ENCODE data around the gene CDC42EP4.
"Not testable (repeated sequence)": the region's sequence is repeated elsewhere in the genome, so short reads cannot be mapped to it uniquely, and the experiment has no call there.

The CDC42EP4 gene

GRCh38 chr17:73278465-73279453, 33.0 kb downstream of the CDC42EP4 start:
- DNase-seq (ENCODE audit: low spot score), result no peak

GRCh38 chr17:73278049-73278464, 33.7 kb downstream of the CDC42EP4 start:
- DNase-seq (ENCODE audit: low spot score), result no peak

GRCh38 chr17:73274490-73274889, 37.3 kb downstream of the CDC42EP4 start:
- DNase-seq (ENCODE audit: low spot score), result no peak

GRCh38 chr17:73272906-73273218, 38.9 kb downstream of the CDC42EP4 start:
- no peak for DNase-seq (ENCODE audit: low spot score)

- DNase-seq (ENCODE audit: low spot score), result no peak
These were observed 40.7 kb downstream of the CDC42EP4 start for GRCh38 chr17:73271072-73271471.

GRCh38 chr17:73269791-73270190, 42.0 kb downstream of the CDC42EP4 start:
- DNase-seq (ENCODE audit: low spot score), result no peak

- DNase-seq (ENCODE audit: low spot score), result no peak
These were observed 42.5 kb downstream of the CDC42EP4 start for GRCh38 chr17:73269329-73269615.

GRCh38 chr17:73268582-73269328, 43.0 kb downstream of the CDC42EP4 start:
- DNase-seq (ENCODE audit: low spot score), result no peak

GRCh38 chr17:73267648-73268537, 43.9 kb downstream of the CDC42EP4 start:
- DNase-seq (ENCODE audit: low spot score), result peak; percentile 79

- DNase-seq (ENCODE audit: low spot score), result no peak
These were observed 45.0 kb downstream of the CDC42EP4 start for GRCh38 chr17:73266796-73267195.

- DNase-seq (ENCODE audit: low spot score), result no peak
These were observed 45.9 kb downstream of the CDC42EP4 start for GRCh38 chr17:73265646-73266640.

- not testable (repeated sequence) for DNase-seq (ENCODE audit: low spot score)
These were observed 47.4 kb downstream of the CDC42EP4 start for GRCh38 chr17:73264448-73264847.

GRCh38 chr17:73262676-73263642, 48.8 kb downstream of the CDC42EP4 start:
- no peak for DNase-seq (ENCODE audit: low spot score)

GRCh38 chr17:73261952-73262675, 49.7 kb downstream of the CDC42EP4 start:
- peak; percentile 60 for DNase-seq (ENCODE audit: low spot score)

GRCh38 chr17:73261617-73261951, 50.2 kb downstream of the CDC42EP4 start, which contains the start of gene CPSF4L:
CPSF4L (minus strand) TSS chr17:73261880; CDS start chr17:73261818, 62 bp downstream.
- DNase-seq (ENCODE audit: low spot score), result no peak

- no peak for DNase-seq (ENCODE audit: low spot score)
These were observed 54.3 kb downstream of the CDC42EP4 start for GRCh38 chr17:73257516-73257915.

- DNase-seq (ENCODE audit: low spot score), result no peak
These were observed 55.6 kb downstream of the CDC42EP4 start for GRCh38 chr17:73256220-73256619.

GRCh38 chr17:73255671-73256181, 56.1 kb downstream of the CDC42EP4 start:
- DNase-seq (ENCODE audit: low spot score), result no peak

- no peak for DNase-seq (ENCODE audit: low spot score)
These were observed 59.9 kb downstream of the CDC42EP4 start for GRCh38 chr17:73251871-73252270.

Measured in putamen (tissue), 1 donor.